Astrocyte of the cerebellum (primary cell): Measurements from ENCODE around the gene PPP3CA.

Source experiments
- DNase-seq: peaks from one replicate; pipeline ENCODE4 v3.0.0-alpha.2; 2011; ENCODE audit warnings: low read depth
- H3K4me3 ChIP-seq: 2 replicates; pipeline ENCODE4 v1.5.1; 2011; ENCODE audit warnings: mild to moderate bottlenecking, low read depth, low read length, moderate library complexity
- in situ Hi-C: cut with HindIII; loops from 2 replicates; pipeline ENCODE4 v1.10.0; 2017; ENCODE audit warnings: low sequenced_read_pairs
- TF ChIP-seq, protein P1 (sequence below): IDR thresholded peaks from 2 replicates; pipeline ENCODE4 v1.5.1; 2012; ENCODE audit warnings: low read length, low read depth, moderate library complexity, mild to moderate bottlenecking; ENCODE audit errors: missing control alignments

PPP3CA gene

DNA sequence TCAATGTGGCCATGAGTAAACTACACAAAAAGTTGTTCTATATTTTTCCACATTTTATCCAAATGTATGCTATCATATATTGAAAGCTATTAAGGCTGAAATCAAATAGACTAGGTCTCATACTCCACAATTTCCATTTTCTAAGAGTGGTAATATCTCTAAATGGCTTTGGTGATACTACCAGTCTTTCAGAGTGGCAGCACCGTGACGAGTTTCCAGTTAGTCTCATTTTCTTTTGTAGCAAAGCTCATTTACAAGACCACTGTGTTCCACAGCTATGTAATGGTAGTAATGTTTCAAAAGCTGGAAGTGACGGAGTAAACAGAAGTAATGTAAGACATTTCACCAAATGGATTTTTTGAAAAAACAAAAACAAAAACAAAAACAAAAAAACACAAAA lies 228.2 kb downstream of the PPP3CA start:
- TF ChIP-seq, protein P1, sequence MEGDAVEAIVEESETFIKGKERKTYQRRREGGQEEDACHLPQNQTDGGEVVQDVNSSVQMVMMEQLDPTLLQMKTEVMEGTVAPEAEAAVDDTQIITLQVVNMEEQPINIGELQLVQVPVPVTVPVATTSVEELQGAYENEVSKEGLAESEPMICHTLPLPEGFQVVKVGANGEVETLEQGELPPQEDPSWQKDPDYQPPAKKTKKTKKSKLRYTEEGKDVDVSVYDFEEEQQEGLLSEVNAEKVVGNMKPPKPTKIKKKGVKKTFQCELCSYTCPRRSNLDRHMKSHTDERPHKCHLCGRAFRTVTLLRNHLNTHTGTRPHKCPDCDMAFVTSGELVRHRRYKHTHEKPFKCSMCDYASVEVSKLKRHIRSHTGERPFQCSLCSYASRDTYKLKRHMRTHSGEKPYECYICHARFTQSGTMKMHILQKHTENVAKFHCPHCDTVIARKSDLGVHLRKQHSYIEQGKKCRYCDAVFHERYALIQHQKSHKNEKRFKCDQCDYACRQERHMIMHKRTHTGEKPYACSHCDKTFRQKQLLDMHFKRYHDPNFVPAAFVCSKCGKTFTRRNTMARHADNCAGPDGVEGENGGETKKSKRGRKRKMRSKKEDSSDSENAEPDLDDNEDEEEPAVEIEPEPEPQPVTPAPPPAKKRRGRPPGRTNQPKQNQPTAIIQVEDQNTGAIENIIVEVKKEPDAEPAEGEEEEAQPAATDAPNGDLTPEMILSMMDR = no peak
- in situ Hi-C loops = no loop called here
- no peak for DNase-seq
- H3K4me3 ChIP-seq = no peak overlapping the region

DNA sequence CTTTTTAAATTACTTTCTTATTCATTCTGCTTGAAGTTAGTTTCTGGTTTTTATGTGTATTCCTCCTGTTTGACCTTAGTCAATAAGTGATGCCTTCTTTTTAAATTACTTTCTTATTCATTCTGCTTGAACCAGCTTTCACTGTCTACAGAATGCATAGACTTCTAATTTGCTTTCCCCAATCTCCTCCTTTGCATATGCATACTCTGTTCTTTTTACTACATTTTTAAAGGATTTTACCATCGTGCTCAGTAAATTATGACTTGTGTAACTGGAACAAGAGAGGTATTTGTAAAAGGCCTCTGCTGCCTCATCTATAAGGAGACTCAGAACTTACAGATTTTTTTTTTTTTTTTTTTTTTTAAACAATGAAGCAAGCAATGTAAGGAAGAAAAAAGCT lies 228.7 kb downstream of the PPP3CA start:
- DNase-seq = no peak
- in situ Hi-C loops = no loop called here
- no peak overlapping the region for H3K4me3 ChIP-seq
- TF ChIP-seq, protein P1 = no peak

DNA sequence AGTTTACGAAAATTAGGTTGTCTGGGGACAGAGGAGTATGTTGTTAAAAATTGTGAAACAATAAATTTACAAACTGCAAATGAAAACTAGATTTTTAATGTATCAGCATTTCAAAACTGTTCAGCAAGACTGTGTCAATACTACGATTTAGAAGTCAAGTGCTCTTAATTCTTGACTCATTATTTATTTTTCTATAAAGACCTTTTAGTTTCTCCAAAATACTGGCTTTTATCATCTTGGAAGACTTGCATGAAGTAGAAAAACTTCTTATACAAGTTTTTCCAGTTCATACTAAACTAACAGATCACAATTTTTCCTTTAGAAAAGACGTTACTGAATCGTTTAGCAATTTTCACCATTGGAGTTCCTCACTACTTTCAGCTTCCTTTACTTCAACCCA lies 231.4 kb downstream of the PPP3CA start:
- H3K4me3 ChIP-seq = no peak overlapping the region
- DNase-seq = no peak
- TF ChIP-seq, protein P1 = no peak
- in situ Hi-C loops = no loop called here

- no peak overlapping the region for H3K4me3 ChIP-seq
- TF ChIP-seq, protein P1 = no peak
- in situ Hi-C loops = no loop called here
- no peak for DNase-seq
These were observed 232.4 kb downstream of the PPP3CA start for GRCh38 chr4:101114936-101115372.

GRCh38 chr4:101104312-101105052 lies 242.8 kb downstream of the PPP3CA start:
- TF ChIP-seq, protein P1 = no peak
- no peak overlapping the region for H3K4me3 ChIP-seq
- in situ Hi-C loops = no loop called here
- DNase-seq = no peak

DNA sequence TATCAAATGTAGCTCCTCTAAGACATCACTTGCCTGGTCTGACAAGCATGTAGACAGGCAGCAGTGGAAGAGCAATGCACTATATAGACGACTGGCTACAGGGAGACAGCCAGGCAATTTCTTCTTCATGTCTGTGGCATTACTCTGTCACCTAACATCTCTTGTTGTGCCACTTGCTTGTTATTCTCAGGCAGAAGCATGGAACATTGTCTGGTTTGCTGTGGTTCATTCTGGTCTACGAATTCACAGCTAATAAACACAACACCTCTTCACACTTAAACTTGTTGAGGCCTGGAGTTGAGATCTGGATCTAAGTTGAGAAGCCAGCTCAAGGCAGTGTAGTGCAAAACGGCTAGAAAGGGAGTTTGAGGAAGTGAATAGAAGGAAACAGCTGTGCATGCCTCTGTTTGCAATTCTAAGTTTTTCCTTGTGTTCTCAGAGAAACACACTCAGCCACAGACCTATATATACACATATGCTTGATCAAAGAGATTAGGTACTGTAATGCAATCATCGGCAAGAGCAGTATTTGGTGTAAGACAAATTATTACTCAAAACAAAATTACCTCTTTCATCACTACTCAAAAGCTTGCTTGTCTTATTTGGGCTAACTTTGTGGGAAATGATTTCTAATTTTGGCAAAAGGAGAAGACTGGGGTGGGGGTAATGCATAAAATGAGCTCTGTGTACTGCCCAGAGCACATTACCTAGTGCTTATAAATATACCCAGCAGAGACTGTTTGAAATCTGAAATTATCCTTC lies 243.8 kb downstream of the PPP3CA start:
- H3K4me3 ChIP-seq = no peak overlapping the region
- in situ Hi-C loops = no loop called here
- TF ChIP-seq, protein P1 = no peak
- no peak for DNase-seq
